ENCODE data around the gene SCG3.

DNA sequence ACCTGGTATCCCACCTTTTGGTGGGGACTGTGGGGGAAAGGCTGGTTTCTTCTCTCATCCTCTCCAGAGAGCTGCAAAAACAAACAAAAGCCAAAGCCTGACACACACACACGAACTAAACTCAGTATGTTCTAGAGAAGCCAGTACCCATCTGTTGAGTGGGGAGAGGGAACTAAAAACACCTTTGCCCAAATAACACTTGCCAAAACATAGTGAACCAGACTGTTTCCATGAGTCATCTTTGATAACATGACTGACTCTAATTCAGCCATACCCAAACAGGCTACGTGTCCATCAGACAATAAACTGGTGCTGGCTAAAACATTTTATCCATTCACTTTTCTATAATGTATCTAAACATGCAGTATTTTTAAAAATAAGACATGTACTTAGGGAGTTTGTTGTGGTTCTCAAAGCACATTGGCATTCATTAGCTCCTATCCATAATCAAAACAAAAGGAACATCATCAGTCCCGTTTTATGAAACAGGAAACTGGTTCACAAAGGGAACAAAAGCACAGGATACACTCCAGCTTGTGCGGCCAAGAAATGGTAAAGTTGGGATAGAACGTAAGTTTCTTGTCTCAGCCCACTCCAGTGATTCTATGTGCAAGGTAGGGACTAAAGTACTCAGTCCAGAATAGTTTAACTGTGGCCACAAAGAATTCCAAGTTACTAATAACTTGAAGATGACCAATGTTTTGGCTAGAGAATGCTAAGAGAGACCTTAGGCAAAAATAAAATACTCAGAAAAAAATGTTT is 40.1 kb downstream of the SCG3 start:
- TF ChIP-seq, protein P1, sequence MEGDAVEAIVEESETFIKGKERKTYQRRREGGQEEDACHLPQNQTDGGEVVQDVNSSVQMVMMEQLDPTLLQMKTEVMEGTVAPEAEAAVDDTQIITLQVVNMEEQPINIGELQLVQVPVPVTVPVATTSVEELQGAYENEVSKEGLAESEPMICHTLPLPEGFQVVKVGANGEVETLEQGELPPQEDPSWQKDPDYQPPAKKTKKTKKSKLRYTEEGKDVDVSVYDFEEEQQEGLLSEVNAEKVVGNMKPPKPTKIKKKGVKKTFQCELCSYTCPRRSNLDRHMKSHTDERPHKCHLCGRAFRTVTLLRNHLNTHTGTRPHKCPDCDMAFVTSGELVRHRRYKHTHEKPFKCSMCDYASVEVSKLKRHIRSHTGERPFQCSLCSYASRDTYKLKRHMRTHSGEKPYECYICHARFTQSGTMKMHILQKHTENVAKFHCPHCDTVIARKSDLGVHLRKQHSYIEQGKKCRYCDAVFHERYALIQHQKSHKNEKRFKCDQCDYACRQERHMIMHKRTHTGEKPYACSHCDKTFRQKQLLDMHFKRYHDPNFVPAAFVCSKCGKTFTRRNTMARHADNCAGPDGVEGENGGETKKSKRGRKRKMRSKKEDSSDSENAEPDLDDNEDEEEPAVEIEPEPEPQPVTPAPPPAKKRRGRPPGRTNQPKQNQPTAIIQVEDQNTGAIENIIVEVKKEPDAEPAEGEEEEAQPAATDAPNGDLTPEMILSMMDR (IDR thresholded peaks at IDR 0.05), result no peak
- no peak for TF ChIP-seq POLR2AphosphoS5 (IDR thresholded peaks at IDR 0.05; ENCODE audit: low read depth, low read length)
- no peak for TF ChIP-seq PBX3 (IDR thresholded peaks at IDR 0.05)
- TF ChIP-seq RFX5 (IDR thresholded peaks at IDR 0.05; ENCODE audit: low read length), result no peak
- TF ChIP-seq USF2 (IDR thresholded peaks at IDR 0.05; ENCODE audit: borderline replicate concordance, low read depth, low read length), result no peak
- no peak for TF ChIP-seq TAF1 (IDR thresholded peaks at IDR 0.05; ENCODE audit: borderline replicate concordance, low read depth, low read length)
- no peak for TF ChIP-seq RAD21 (IDR thresholded peaks at IDR 0.05; ENCODE audit: low read length)
- TF ChIP-seq YY1 (IDR thresholded peaks at IDR 0.05; ENCODE audit: low read depth), result no peak
- TF ChIP-seq, protein P2, sequence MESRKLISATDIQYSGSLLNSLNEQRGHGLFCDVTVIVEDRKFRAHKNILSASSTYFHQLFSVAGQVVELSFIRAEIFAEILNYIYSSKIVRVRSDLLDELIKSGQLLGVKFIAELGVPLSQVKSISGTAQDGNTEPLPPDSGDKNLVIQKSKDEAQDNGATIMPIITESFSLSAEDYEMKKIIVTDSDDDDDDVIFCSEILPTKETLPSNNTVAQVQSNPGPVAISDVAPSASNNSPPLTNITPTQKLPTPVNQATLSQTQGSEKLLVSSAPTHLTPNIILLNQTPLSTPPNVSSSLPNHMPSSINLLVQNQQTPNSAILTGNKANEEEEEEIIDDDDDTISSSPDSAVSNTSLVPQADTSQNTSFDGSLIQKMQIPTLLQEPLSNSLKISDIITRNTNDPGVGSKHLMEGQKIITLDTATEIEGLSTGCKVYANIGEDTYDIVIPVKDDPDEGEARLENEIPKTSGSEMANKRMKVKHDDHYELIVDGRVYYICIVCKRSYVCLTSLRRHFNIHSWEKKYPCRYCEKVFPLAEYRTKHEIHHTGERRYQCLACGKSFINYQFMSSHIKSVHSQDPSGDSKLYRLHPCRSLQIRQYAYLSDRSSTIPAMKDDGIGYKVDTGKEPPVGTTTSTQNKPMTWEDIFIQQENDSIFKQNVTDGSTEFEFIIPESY (IDR thresholded peaks at IDR 0.05; ENCODE audit: borderline replicate concordance, low read depth), result no peak
- no peak for TF ChIP-seq SIN3A (IDR thresholded peaks at IDR 0.05; ENCODE audit: borderline replicate concordance, low read depth, low read length)
- no peak for TF ChIP-seq MXI1 (IDR thresholded peaks at IDR 0.05; ENCODE audit: low read depth, low read length)
- TF ChIP-seq USF1 (IDR thresholded peaks at IDR 0.05; ENCODE audit: borderline replicate concordance, low read depth), result no peak
- no peak for TF ChIP-seq NRF1 (IDR thresholded peaks at IDR 0.05; ENCODE audit: low read depth, low read length)
